ENCODE measurements around the gene FPR1. TPM values are rescaled to one million over a fixed set of nuclear protein-coding genes. Genes with fewer than 3 reads are reported as not detected.

The FPR1 gene
- polyA plus RNA-seq, 3 donors = 372 to 1,265 (median 991) TPM

DNA sequence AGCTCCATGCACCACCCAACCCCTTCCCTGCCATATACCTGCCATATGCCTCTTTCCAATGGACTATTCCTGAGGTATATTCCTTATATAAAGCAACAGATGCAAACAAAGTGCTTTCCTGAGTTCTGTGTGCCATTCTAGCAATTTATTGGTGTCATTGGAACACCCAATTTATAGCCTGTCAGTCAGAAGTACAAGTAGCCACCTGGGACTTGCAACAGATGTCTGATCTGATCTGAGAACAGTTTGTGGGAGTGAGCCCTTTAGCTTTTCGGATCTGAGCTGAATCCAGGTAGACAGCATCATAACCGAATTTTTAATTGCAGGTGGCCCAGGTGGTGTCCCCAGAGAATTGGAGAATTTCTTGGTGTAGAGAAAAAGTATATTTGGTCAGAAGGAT is 42.3 kb upstream of the FPR1 start:
- no peaks in the 10 kb centered on the region for H3K36me3 Mint-ChIP-seq
- H3K4me2 ChIP-seq (replicated peaks; ENCODE audit: extremely low read depth, low read length, poor library complexity, severe bottlenecking) = no peak overlapping the region
- H3K27ac Mint-ChIP-seq = no peak overlapping the region
- no peak overlapping the region for H2AFZ ChIP-seq (ENCODE audit: insufficient read depth, low read depth, low read length, poor library complexity, severe bottlenecking)
- no peak overlapping the region for H3K9ac ChIP-seq (ENCODE audit: insufficient read depth, low read length, poor library complexity, severe bottlenecking)
- peaks cover 5 to 11% (median 6%) of the 10 kb centered on the region in 3 donors for H3K27me3 Mint-ChIP-seq (ENCODE audit: low read depth in 3 of 3)
- H3K36me3 ChIP-seq (replicated peaks in 1 of 2; ENCODE audit: control insufficient read depth in 1 of 2, insufficient read depth in 2 of 2, low read length in 2 of 2) = no peaks in the 10 kb centered on the region
- peaks cover 0 to 13% (median 3%) of the 10 kb centered on the region in 7 donors for H3K9me3 Mint-ChIP-seq
- WGBS (ENCODE audit: insufficient coverage) = 100% methylated on average over 2 of the region's 2 CpGs
- H3K4me3 ChIP-seq (replicated peaks in 1 of 3; ENCODE audit: low read depth in 2 of 3, low read length in 3 of 3) = no peak overlapping the region
- no peak for DNase-seq
- intact Hi-C loops (cut with micrococcal nuclease) = no loop called here
- no peaks in the 10 kb centered on the region for H4K20me1 ChIP-seq (ENCODE audit: insufficient read depth, low read length)
- H3K4me1 Mint-ChIP-seq = peaks cover 57% of the 10 kb centered on the region
- H3K27ac ChIP-seq (ENCODE audit: low read depth in 1 of 2, low read length in 2 of 2) = no peak overlapping the region
- H3K4me3 Mint-ChIP-seq = no peak overlapping the region
- peaks cover 46 to 68% of the 10 kb centered on the region in 2 donors for H3K4me1 ChIP-seq (ENCODE audit: control insufficient read depth in 1 of 2, insufficient read depth in 2 of 2, low read length in 2 of 2)
- no peaks in the 10 kb centered on the region for H3K27me3 ChIP-seq (ENCODE audit: control insufficient read depth in 2 of 2, insufficient read depth in 2 of 2, low read length in 2 of 2)
- H3K79me2 ChIP-seq (ENCODE audit: insufficient read depth, low read length) = no peaks in the 10 kb centered on the region
- TF ChIP-seq, protein P1, sequence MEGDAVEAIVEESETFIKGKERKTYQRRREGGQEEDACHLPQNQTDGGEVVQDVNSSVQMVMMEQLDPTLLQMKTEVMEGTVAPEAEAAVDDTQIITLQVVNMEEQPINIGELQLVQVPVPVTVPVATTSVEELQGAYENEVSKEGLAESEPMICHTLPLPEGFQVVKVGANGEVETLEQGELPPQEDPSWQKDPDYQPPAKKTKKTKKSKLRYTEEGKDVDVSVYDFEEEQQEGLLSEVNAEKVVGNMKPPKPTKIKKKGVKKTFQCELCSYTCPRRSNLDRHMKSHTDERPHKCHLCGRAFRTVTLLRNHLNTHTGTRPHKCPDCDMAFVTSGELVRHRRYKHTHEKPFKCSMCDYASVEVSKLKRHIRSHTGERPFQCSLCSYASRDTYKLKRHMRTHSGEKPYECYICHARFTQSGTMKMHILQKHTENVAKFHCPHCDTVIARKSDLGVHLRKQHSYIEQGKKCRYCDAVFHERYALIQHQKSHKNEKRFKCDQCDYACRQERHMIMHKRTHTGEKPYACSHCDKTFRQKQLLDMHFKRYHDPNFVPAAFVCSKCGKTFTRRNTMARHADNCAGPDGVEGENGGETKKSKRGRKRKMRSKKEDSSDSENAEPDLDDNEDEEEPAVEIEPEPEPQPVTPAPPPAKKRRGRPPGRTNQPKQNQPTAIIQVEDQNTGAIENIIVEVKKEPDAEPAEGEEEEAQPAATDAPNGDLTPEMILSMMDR (IDR thresholded peaks at IDR 0.05) = no peak
- H3K9me3 ChIP-seq (replicated peaks in 1 of 2; ENCODE audit: control insufficient read depth in 1 of 2, insufficient read depth in 1 of 2, low read length in 2 of 2) = no peaks in the 10 kb centered on the region

DNA sequence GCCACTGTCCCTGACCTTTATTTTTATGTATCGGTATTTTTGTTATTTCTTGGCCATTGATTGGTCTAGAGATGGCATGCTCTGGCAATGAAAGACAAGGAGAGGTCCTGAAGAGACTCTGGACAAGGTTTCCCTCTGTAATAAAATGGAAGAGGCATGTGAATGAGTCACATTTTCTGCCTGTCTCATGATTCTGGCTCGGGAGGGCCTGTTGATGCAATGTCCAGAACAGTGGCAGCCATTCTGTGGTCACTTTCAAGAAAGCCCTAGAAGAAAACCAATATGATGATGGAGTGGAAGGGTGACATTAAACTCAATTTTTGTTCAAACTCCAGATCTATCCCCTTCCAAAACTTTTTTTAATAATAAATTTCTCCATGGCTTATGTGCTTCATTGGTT is 41.3 kb upstream of the FPR1 start:
- H3K36me3 Mint-ChIP-seq = no peaks in the 10 kb centered on the region
- H3K4me2 ChIP-seq (replicated peaks; ENCODE audit: extremely low read depth, low read length, poor library complexity, severe bottlenecking) = no peak overlapping the region
- peaks cover 4 to 10% (median 6%) of the 10 kb centered on the region in 3 donors for H3K27me3 Mint-ChIP-seq (ENCODE audit: low read depth in 3 of 3)
- H3K9me3 Mint-ChIP-seq = peaks cover 0 to 11% (median 5%) of the 10 kb centered on the region in 7 donors
- H3K27ac ChIP-seq (ENCODE audit: low read depth in 1 of 2, low read length in 2 of 2) = no peak overlapping the region
- H3K36me3 ChIP-seq (replicated peaks in 1 of 2; ENCODE audit: control insufficient read depth in 1 of 2, insufficient read depth in 2 of 2, low read length in 2 of 2) = no peaks in the 10 kb centered on the region
- no peaks in the 10 kb centered on the region for H4K20me1 ChIP-seq (ENCODE audit: insufficient read depth, low read length)
- H3K4me3 ChIP-seq (replicated peaks in 1 of 3; ENCODE audit: low read depth in 2 of 3, low read length in 3 of 3) = no peak overlapping the region
- H3K79me2 ChIP-seq (ENCODE audit: insufficient read depth, low read length) = no peaks in the 10 kb centered on the region
- H3K9me3 ChIP-seq (replicated peaks in 1 of 2; ENCODE audit: control insufficient read depth in 1 of 2, insufficient read depth in 1 of 2, low read length in 2 of 2) = no peaks in the 10 kb centered on the region
- H3K4me1 ChIP-seq (ENCODE audit: control insufficient read depth in 1 of 2, insufficient read depth in 2 of 2, low read length in 2 of 2) = peaks cover 46 to 68% of the 10 kb centered on the region in 2 donors
- no peak overlapping the region for H3K9ac ChIP-seq (ENCODE audit: insufficient read depth, low read length, poor library complexity, severe bottlenecking)
- H3K27me3 ChIP-seq (ENCODE audit: control insufficient read depth in 2 of 2, insufficient read depth in 2 of 2, low read length in 2 of 2) = no peaks in the 10 kb centered on the region
- peak overlapping the region in 1 of 2 donors; percentile 67 for H3K4me3 Mint-ChIP-seq
- WGBS (ENCODE audit: insufficient coverage) = 67% methylated on average over 1 of the region's 2 CpGs
- peaks cover 51% of the 10 kb centered on the region for H3K4me1 Mint-ChIP-seq
- peak overlapping the region in 1 of 7 donors; percentile 71 for H3K27ac Mint-ChIP-seq
- H2AFZ ChIP-seq (ENCODE audit: insufficient read depth, low read depth, low read length, poor library complexity, severe bottlenecking) = no peak overlapping the region
- DNase-seq = peak in 2 of 3 donors; percentile 37 to 39
- TF ChIP-seq, protein P1 (IDR thresholded peaks at IDR 0.05) = no peak
- intact Hi-C loops (cut with micrococcal nuclease) = no loop called here
